GM21528 (cell line): ENCODE results near the gene TEKT3.

Experiments used
- ATAC-seq: cut with Tn5 transposase; IDR thresholded peaks from one replicate; pipeline ENCODE4 v1.9.1; 2021; ENCODE audit warnings: mild to moderate bottlenecking, moderate library complexity; ENCODE audit not compliant: unreplicated experiment, low FRiP score

TEKT3 gene

DNA sequence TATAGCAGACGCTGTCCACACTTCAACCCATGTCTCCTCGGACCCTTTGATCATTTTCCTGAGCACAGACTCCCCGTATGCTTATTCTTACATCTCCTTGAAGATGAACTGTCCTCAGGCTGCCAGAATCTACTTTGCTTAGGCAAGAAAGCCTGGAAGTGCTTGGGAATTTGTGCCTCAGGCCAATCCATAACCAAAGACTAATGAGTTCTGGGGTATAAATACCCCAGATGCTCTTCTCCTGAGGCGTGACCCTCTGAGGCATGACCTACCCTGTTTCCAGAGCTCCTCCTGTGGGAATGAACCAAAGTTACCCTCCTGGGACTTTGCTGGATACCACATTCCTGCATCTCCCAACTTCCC, 10.1 kb upstream of the TEKT3 start:
- no peak for ATAC-seq

DNA sequence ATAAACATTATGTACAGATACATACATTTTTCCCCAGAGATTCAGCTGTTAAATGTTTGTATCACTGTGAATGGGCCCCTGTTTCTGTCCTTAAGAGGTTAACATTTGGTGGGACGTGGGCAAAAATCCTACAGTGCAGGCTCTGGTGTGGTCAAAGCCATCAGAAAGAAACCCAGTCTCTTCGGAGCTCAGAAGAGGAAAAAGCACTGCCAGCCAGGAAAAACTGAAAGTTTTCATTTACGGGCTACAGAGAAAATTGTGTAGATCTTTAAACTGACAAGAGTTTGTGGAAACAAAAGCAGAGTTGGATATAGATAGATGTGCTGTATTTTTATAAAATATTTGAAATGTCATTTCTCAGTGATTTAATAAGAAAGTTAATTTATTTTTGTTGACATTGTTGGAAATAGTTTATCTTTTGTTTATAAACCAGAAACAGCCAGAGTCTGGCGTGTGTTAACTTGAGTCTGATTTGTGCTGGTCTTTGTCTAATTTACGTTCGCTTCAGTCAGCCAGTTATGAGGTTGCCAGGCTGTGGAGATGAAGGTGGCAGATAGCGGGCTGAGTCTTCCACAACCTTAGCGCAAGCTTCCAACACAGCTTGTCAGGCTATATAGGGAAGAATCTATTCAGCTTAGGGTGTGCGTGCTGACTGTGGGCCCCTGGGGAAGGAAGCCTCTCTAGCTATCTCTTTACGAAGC, 9.5 kb upstream of the TEKT3 start:
- no peak for ATAC-seq

DNA sequence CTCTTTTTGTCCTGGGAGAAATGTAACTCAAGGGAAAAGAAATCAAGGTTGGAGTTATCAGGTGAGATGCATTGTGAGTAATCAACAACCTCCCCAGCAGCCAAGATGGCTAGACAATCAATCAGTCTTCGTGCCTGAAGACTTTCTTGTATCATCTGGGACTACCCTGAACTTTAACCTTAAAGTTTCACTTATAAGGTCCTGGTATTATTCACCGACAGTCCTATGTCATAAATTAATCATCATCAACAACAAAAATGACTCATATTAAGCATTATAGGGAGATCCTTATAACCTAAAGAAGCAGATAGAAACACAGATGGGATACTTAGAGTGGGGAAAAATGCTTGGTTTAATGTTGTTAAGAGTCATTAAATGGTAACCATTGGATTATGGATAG, 7.7 kb upstream of the TEKT3 start:
- ATAC-seq: no peak

DNA sequence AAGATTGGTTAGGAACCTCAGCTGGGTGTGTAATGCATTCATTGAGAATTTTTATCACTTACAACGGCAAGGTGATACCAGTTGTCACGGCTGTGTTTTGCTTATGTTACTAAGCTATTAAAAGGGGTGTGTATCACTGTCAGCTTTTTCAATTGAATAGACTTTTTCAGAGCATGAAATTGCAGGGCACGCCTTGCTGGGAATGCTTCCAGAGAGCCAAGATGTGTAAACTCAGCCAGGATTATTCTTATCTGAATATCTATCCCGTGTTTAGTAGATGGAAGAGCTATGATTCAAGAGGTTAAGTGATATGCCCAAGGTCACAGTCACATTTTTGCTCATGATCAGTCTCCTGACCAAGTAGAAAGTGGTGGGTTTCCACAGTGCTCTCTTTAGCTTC, 6.6 kb upstream of the TEKT3 start:
- no peak for ATAC-seq

DNA sequence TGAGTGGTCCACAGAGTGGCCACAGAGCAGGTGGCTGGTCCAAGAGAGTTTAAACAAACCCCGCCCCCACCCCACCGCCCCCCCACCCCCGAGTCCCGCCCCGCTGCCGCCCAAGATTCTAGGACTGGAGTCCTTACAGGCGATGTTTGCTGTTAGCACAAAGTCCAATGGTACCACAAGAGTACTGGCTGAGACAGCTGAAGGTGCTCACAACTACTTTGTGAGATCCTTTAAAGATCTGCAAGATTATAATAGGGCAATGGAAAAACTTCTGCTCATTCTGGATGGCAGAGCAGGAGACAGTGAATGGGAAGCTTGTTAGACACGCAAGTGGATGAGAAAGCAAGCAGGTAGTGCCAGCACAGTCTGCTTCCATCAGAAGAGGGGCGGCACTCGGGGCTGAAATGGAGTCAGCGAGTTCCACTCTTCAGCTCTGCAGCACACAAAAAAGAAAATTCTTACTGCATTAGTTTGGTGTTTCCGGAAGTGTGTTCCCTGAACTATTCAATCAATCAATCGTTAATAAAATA, 4.7 kb upstream of the TEKT3 start:
- ATAC-seq: no peak

DNA sequence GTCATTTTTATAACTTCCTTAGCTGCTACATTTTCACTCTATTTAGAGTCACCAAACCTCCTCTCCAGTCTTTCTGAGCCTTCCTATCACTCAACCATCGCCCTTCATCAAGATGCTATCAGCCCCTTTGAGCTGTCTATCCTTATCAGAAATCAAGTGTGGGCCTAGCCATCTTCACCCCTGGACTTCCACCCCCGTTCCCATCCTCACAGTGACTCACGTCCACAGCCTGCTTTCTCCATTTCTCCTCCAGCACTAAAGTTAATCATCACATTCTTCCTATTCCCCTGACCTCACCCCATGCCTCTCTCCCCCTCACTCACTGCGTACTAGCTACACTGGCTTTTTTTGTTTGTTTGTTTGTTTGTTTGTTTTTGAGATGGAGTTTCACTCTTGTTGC, 2.4 kb upstream of the TEKT3 start:
- no peak for ATAC-seq

DNA sequence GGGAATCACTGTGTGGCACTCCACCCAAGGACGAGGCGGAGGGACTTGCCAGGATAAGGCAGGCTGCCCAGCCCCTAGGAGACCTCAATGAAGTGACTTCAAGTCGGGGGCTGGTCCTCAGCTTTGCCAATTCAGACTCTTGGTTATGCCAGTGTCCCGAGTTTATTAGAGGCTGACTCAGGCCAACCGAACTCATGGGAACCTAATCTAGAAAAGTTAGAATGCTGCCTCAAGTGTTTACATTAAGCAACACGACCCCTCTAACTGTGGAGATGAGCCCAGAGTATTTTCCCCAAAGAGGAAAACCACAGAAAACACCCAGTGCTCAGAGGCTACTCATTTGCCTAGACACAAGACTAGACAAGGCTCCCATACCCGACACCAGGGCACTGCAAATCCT, 1.1 kb upstream of the TEKT3 start:
- no peak for ATAC-seq

DNA sequence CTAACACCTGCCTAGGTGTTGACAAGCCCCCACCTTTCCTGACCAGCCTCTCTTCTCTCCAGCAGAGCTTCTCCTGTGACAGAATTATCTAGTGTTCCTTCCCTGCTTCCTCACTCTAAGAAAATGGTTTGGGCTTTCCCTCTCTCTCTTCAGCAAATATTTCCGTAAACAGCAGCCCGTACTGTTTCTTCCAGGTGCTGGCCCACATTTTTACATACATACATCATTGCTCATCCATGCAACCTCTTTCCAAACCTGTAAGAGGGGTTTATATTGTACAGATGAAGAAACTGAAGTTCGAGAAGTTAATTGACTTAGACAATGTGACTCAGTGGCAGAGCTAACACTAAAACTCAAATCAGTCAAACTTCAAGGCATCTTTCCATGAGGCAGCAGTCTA, 569 bp upstream of the TEKT3 start:
- ATAC-seq: no peak

DNA sequence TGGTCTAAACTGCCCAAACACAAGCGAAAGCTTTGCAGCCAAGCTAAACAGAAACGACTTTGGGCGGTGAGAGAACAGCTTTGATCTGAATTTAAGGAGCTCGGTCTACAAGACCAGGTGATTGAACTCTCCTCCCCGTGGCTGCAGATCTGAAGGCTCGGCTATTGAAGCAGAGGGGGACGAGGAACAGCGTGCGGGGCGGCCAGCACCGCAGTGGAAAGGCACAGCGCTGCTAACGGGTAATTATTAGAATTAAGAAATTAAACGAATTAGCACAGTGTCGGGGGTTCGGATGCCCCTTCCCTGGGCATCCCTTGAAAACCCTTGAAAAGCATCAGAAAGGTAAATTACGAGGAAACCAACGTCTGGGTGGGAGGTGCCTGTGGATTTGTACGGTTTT, 431 bp downstream of the TEKT3 start:
- no peak for ATAC-seq

DNA sequence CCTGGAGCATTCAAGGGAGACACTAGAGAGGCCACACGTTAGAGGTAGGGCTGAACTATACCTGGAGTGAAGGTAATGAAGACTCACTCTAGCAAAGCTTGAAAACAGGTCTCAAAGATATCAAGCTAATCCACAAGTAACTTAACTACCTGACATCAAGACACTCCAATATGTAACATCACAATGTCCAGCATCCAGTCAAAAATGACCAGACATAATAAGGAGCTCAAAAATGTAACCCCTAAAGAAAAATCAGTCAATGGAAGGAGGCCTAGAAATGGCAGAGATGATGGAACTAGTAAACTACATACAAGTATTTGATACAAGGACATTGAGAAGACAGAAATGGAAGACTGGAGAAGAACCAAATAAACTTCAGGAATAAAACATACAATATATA, 6.0 kb downstream of the TEKT3 start:
- ATAC-seq: no peak

DNA sequence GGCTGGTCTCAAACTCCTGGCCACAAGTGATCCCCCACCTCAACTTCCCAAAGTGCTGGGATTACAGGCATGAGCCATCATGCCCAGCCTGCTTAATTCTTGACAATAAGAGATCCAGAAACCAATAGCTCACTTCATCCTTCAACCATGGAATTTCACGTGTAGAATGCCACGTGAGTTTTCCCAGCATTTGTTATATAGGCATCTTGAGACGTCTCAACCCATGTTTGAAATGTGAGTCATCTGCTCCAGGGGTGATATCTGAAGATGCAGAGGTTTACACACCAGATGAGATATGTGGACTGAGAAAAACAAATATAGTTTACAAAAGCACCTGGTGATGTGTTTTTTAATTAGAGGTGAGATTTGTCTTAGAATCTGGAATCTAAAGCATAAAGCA, 7.1 kb downstream of the TEKT3 start:
- ATAC-seq: no peak

DNA sequence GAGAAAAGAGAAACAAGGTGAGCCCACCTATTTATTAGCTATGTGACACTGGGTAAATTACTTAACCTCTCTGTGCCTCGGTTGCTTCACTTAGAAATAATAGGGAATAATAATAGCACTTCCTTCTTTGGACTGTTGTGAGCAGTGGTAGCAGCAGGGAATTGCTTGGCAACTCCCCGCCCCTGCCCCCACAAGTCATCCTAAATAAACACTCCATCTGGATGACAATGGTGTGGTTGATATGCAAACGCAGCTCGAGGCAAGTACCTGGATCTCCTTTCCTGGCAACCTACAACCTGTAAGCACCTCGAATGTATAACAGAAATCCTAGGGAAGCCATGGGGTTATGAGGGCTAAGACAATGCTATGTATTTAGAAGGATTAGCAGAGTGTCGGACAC, 9.1 kb downstream of the TEKT3 start:
- no peak for ATAC-seq

DNA sequence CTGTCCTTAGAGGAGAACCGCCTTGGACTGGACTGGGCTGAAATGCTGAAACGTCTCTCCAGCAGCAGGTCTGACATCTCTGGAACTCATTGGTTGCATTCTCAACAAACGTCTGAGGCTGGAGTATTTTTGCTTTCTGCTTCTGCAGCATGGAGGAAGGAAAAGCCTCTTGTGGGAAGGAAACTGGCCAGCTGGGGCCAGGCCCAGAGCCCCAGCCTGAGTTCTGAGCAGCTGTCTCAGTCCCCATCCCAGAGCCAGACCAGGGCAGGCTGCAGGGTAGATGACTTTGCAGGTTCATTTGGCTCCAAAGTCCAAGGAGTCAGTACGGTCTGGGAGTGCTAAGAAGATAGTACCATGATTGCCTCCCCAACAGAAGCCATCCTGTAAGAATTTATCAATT, 18.3 kb downstream of the TEKT3 start:
- no peak for ATAC-seq

DNA sequence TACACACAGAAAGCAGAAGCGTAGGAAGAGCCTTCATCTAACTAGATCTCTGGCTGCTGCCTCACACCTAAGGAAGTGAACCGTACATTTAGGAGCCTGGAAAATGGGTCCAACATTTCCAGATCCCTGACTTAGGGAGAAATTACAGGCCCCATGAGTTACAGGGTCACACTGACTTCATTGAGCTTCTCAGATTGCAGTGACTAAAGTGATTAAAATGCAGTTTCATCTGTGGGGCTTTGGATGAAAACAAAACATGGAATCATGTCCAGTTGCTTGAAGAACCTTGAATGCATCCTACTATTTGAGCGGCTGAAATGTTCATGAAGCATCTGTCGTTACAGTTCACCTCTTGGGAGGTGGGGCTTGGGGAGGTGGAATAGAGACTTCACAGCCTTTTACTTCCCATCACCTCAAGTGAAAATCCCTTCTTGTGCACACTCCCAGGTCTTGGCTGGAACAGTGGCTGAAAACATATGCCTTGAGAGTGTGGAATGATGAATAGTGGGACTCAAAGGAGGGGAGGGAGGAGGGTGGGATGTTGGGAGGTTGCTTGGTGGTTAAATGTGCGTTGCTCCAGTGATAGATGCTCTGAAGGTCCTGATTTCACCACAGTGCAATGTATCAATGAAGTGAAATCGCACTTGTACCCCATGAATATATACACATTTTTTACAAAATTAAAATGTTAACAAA, 19.7 kb downstream of the TEKT3 start:
- no peak for ATAC-seq

DNA sequence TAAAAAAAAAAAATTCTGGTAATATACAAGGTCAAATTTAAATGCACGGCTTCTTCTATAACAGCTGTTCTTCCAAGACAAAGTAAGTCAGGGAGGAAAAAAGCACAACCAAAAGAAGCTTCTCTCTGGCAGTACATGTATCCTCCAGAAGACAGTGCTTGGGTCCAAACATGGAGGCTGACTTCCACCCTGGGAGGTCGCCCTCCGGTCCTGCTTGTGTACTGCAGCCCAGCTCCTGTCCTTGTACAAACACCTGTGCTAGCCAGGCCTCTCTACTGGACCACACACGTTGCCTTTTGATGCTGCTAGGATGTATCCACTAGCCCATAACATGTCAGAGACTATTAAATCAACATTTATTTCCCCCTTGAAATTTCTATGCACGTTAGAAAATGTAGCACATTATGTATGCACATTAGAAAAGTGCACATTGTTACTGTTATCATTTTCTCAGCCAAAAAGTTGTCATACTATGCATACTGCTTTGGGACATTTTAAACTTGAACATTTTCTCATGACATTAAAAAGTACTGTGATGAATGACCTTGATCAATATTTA, 21.9 kb downstream of the TEKT3 start:
- ATAC-seq: no peak

DNA sequence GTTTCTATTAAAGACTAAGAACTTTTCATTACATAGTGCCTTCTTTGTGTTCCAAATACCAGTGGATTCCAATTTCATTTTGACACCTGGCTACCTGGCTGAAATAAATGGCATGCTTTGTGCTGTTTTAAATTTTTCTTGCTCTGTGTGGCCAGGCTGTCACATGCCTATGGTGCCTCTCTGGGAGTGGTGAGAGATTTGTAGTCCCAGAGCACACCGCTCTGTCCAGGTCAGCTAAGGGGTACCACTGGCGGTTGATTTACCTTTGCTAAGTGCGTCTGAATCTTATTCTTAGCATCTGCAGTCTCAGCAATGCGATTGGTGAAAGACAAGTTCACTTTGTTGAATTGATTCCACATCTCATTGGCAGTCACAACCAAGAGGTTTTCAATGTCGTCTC, 29.4 kb downstream of the TEKT3 start:
- no peak for ATAC-seq

DNA sequence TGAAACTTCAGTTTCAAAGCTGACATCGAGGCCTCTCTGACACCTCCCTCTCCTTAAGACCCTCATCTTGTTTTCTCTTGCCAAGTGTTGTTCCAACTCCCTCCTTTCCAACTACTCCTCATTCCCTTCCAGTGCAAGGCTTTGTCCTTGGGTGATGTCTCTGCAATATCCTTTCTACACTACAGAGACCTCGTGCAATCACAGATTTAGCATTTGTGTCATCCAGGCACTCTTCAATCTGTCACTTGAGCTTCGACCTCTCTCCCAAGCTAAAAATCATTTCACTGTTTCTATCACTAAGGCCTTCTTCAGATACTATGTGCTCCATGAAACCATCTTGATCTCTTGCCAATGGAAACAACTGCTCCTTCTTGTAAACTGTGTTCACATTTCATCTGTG, 31.6 kb downstream of the TEKT3 start:
- no peak for ATAC-seq

DNA sequence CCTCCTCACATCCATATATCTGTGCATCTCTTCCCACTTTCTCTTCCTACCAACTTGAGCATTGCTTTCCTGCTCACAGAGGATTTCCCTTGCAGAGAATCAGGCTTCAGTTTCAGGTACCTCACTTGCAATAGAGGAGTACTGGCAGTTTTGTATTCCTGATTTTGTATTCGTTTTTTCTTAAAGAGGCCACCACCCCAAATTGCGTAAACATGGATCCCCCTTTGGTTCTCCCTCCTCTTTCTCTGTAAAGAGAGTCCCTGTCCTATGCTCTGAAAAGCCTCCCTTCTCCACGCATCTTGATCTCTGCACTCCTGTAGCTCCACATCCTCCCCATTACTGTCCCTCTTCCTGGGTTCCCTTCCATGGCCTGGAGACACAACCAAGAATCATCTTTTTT, 32.2 kb downstream of the TEKT3 start:
- no peak for ATAC-seq

DNA sequence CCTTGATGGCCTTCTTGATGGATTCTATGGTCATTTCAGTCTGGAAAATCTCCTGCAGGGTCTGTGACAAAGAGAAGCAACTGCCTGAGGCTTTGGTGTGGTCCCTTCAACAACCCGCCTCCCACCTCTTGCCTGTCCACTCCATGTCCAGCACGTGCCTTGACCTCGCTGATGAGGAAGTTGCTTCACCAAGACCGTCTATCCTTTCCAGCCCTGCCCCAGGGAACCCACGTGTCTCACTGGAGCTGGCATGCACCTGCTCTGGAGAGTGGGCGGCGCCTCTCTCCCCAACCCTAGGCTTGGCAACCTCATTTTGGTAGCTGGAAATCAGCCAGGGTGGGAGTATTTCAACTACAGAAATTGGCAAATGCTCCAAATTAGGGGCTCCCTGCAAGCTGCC, 32.6 kb downstream of the TEKT3 start:
- ATAC-seq: no peak

DNA sequence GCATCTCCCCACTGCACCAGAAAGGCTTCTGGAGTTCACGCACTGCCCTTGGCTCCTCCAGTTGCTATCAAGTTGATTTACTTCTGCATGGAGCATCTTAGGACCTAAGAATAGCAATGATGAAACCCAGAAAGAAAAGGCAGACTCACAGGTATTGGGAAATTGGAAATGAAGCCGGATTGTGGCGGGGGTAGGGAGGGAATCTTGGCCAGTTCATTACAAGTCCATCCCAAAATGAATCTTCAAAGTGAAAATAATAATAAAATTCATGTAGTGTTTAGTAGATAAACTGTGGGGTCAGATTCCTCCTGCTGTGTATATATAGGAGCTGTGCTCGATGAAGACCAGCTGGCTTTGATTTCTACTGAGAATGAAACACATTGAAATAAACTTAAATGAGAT, 33.7 kb downstream of the TEKT3 start:
- ATAC-seq: no peak

DNA sequence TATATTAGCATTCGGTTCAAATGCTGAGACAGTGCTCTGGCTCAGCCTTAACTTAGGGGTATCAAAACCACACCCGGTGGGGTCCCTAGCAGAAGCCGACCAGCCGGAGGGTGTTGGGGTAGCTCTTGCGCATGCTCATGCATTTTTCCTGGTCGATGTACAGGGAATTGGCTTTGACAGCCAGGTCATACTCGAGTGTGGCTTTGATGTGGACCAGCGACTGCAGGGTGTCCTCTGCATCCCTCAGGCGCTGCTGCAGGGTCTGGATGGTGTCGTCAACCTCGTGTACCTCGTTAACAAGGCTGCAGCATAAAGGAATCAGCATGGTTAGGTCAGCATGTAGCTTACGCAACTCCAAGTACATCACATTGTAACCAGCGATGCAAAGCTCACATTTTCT, 37.5 kb downstream of the TEKT3 start:
- no peak for ATAC-seq

DNA sequence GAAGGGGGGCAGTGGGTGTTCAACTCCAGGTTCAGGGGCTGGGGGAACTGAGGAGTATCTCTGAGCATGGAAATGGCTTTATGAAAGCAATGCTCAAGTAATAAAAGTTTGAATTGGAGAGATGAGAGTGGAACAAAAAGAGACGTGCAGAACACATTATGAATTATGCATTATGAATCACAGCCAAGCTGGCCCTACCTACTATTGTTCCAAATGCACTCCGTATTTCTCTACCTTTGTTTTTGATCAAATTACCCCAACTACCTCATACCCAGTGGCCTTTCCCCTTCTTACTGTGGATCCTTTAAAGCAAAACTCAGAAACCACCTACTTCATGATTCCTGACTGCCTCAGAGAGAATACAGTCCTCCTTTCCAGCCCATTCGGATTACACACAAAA, 38.1 kb downstream of the TEKT3 start:
- no peak for ATAC-seq
